Liver (tissue), 3 donors: ENCODE data around the gene CDKN2D.

Experiments used
- ATF3 ChIP-seq: IDR thresholded peaks from 2 replicates; pipeline ENCODE4 v1.6.1; 2016; ENCODE audit warnings: antibody characterized with exemption
- EGR1 ChIP-seq, 2 donors: IDR thresholded peaks; 2 replicates each; pipeline ENCODE4 v1.6.1; 2016 to 2018; ENCODE audit warnings: antibody characterized with exemption in 2 of 2, low read depth in 2 of 2
- GABPA ChIP-seq, 2 donors: IDR thresholded peaks in 1 of 2; conservative IDR thresholded peaks in 1 of 2; 2 replicates each; pipeline ENCODE4 v1.6.1; 2016; ENCODE audit warnings: antibody characterized with exemption in 2 of 2, mild to moderate bottlenecking in 1 of 2, moderate library complexity in 1 of 2
- HNF4G ChIP-seq: IDR thresholded peaks from 2 replicates; pipeline ENCODE4 v1.6.1; 2016; ENCODE audit warnings: antibody characterized with exemption
- JUND ChIP-seq, 2 donors: IDR thresholded peaks; 2 replicates each; pipeline ENCODE4 v1.6.1; 2016; ENCODE audit warnings: antibody characterized with exemption in 2 of 2
- MAX ChIP-seq: IDR thresholded peaks from 2 replicates; pipeline ENCODE4 v1.6.1; 2016; ENCODE audit warnings: antibody characterized with exemption
- RAD21 ChIP-seq, 2 donors: IDR thresholded peaks; 2 replicates each; pipeline ENCODE4 v1.6.1; 2016; ENCODE audit warnings: antibody characterized with exemption in 2 of 2, mild to moderate bottlenecking in 2 of 2
- REST ChIP-seq: IDR thresholded peaks from 2 replicates; pipeline ENCODE4 v1.6.1; 2016; ENCODE audit warnings: antibody characterized with exemption, mild to moderate bottlenecking
- SP1 ChIP-seq: IDR thresholded peaks from 2 replicates; pipeline ENCODE4 v1.6.1; 2018; ENCODE audit warnings: antibody characterized with exemption, mild to moderate bottlenecking
- TAF1 ChIP-seq: conservative IDR thresholded peaks from 2 replicates; pipeline ENCODE4 v1.6.1; 2016; ENCODE audit warnings: antibody characterized with exemption, mild to moderate bottlenecking
- YY1 ChIP-seq: IDR thresholded peaks from 2 replicates; pipeline ENCODE4 v1.6.1; 2016; ENCODE audit warnings: antibody characterized with exemption, mild to moderate bottlenecking
- TF ChIP-seq, protein P1 (sequence below): fragments of 150-350 bp; IDR thresholded peaks from 2 replicates; pipeline ENCODE4 v1.5.1; 2017; ENCODE audit warnings: improper control_type of control experiment, low read depth, low read length; ENCODE audit not compliant: missing input control
- donor health status: healthy.
- donor health status: healthy.

DNA sequence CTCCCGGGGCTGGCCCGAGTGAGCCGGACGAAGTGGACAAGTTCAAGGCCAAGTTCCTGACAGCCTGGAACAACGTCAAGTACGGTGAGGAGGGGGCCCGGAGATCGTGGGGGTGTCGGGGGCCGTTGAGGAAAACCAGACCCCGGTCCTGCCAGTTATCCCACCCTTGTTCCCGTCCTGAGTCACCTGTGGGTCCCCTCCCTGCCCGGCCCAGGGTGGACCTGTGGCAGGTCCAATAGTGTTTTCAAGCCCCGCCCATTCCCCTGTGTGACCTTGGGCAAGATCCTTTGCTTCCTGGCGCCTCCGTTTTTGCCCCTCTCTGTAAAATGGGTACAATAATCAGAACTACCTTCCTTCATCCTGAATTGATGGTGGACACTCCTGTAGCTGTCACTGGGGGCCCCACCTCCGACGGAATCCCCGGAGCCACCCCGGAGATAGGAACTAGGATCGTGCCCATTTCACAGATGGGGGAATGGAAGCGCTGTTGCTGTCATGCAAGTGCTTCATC is 24.5 kb downstream of the CDKN2D start:
- TF ChIP-seq, protein P1, sequence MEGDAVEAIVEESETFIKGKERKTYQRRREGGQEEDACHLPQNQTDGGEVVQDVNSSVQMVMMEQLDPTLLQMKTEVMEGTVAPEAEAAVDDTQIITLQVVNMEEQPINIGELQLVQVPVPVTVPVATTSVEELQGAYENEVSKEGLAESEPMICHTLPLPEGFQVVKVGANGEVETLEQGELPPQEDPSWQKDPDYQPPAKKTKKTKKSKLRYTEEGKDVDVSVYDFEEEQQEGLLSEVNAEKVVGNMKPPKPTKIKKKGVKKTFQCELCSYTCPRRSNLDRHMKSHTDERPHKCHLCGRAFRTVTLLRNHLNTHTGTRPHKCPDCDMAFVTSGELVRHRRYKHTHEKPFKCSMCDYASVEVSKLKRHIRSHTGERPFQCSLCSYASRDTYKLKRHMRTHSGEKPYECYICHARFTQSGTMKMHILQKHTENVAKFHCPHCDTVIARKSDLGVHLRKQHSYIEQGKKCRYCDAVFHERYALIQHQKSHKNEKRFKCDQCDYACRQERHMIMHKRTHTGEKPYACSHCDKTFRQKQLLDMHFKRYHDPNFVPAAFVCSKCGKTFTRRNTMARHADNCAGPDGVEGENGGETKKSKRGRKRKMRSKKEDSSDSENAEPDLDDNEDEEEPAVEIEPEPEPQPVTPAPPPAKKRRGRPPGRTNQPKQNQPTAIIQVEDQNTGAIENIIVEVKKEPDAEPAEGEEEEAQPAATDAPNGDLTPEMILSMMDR = no peak
- TF ChIP-seq MAX (no peak), REST (no peak), RAD21 (IDR thresholded peaks at IDR 0.05) (no peak), TAF1 (no peak), EGR1 (IDR thresholded peaks at IDR 0.05; ENCODE audit: low read depth in 2 of 2) (no peak), ATF3 (no peak), YY1 (no peak), SP1 (no peak), HNF4G (no peak), JUND (IDR thresholded peaks at IDR 0.05) (no peak), GABPA (IDR thresholded peaks at IDR 0.05 in 1 of 2, conservative IDR thresholded peaks at IDR 0.05 in 1 of 2) (no peak)
